GM23338 (cell line): ENCODE data around the gene DLK1. TPM values are rescaled to one million over a fixed set of nuclear protein-coding genes. Genes with fewer than 3 reads are reported as not detected.

Experiments
- ATAC-seq: fragments of 200-7000 bp; cut with Tn5 transposase; 3 replicates; pipeline ENCODE4 v1.9.1; 2020
- DNase-seq: peaks from one replicate; pipeline ENCODE4 v3.0.0-alpha.2; 2015; ENCODE audit warnings: low spot score
- H2AFZ ChIP-seq: fragments of 200-600 bp; sonication (generic); 2 replicates; pipeline ENCODE4 v1.8.0; 2016; ENCODE audit warnings: antibody characterized with exemption, mild to moderate bottlenecking, moderate library complexity
- H3F3A ChIP-seq: fragments of 200-600 bp; sonication (generic); replicated peaks from 2 replicates; pipeline ENCODE4 v1.8.0; 2017; ENCODE audit warnings: antibody characterized with exemption, mixed run types, low read depth
- H3K27ac ChIP-seq: fragments of 200-600 bp; sonication (generic); 2 replicates; pipeline ENCODE4 v1.6.1; 2016; ENCODE audit warnings: low read depth
- H3K27me3 ChIP-seq: fragments of 200-600 bp; sonication (generic); 2 replicates; pipeline ENCODE4 v1.8.0; 2016; ENCODE audit warnings: mild to moderate bottlenecking, mixed run types, moderate library complexity; ENCODE audit not compliant: insufficient read depth
- H3K36me3 ChIP-seq: fragments of 200-600 bp; sonication (generic); 2 replicates; pipeline ENCODE4 v1.8.0; 2016; ENCODE audit warnings: mild to moderate bottlenecking; ENCODE audit not compliant: insufficient read depth
- H3K4me1 ChIP-seq: fragments of 200-600 bp; sonication (generic); 2 replicates; pipeline ENCODE4 v1.8.0; 2016; ENCODE audit warnings: mild to moderate bottlenecking, moderate library complexity; ENCODE audit not compliant: insufficient read depth
- H3K4me2 ChIP-seq: fragments of 200-600 bp; sonication (generic); 2 replicates; pipeline ENCODE4 v1.7.1; 2017; ENCODE audit warnings: mixed run types
- H3K4me3 ChIP-seq: fragments of 200-600 bp; sonication (generic); 2 replicates; pipeline ENCODE4 v1.6.1; 2016; ENCODE audit warnings: mixed run types
- H3K79me2 ChIP-seq: fragments of 200-600 bp; sonication (generic); replicated peaks from 2 replicates; pipeline ENCODE4 v1.8.0; 2017; ENCODE audit warnings: mild to moderate bottlenecking; ENCODE audit not compliant: insufficient read depth
- H3K9me2 ChIP-seq: fragments of 200-600 bp; sonication (generic); 2 replicates; pipeline ENCODE4 v1.8.0; 2017; ENCODE audit not compliant: insufficient read depth
- H4K20me1 ChIP-seq: fragments of 200-600 bp; sonication (generic); replicated peaks from 2 replicates; pipeline ENCODE4 v1.8.0; 2017; ENCODE audit warnings: mild to moderate bottlenecking; ENCODE audit not compliant: insufficient read depth
- H3K27ac Mint-ChIP-seq: 2 replicates; pipeline ENCODE4 v1.8.0; 2020; ENCODE audit warnings: inconsistent platforms, mild to moderate bottlenecking, moderate library complexity, mixed read lengths
- H3K27me3 Mint-ChIP-seq: 3 replicates; pipeline ENCODE4 v1.8.0; 2022; ENCODE audit warnings: low read depth, mild to moderate bottlenecking, moderate library complexity, mixed read lengths, inconsistent platforms; ENCODE audit not compliant: insufficient read depth, poor library complexity
- H3K36me3 Mint-ChIP-seq: 3 replicates; pipeline ENCODE4 v1.8.0; 2021; ENCODE audit warnings: low read depth, mild to moderate bottlenecking, inconsistent platforms, moderate library complexity, mixed read lengths
- H3K4me1 Mint-ChIP-seq: 3 replicates; pipeline ENCODE4 v1.8.0; 2020; ENCODE audit warnings: mild to moderate bottlenecking, inconsistent platforms, mixed read lengths
- H3K4me3 Mint-ChIP-seq: 3 replicates; pipeline ENCODE4 v1.8.0; 2021; ENCODE audit warnings: moderate library complexity, mild to moderate bottlenecking, inconsistent platforms, mixed read lengths
- H3K9me3 Mint-ChIP-seq: 3 replicates; pipeline ENCODE4 v1.8.0; 2020; ENCODE audit warnings: moderate library complexity, mild to moderate bottlenecking, inconsistent platforms, mixed read lengths
- EZH2phosphoT487 ChIP-seq: fragments of 200-600 bp; sonication (generic); IDR thresholded peaks from one replicate; pipeline ENCODE4 v1.8.1; 2018; ENCODE audit warnings: antibody characterized with exemption; ENCODE audit not compliant: unreplicated experiment
- JUNB ChIP-seq: IDR thresholded peaks from one replicate; pipeline ENCODE4 v1.6.1; 2016; ENCODE audit warnings: antibody characterized with exemption; ENCODE audit not compliant: unreplicated experiment
- NANOG ChIP-seq: IDR thresholded peaks from 2 replicates; pipeline ENCODE4 v1.6.1; 2016; ENCODE audit warnings: antibody characterized with exemption, borderline replicate concordance
- POLR2AphosphoS5 ChIP-seq: IDR thresholded peaks from 2 replicates; pipeline ENCODE4 v1.6.1; 2016; ENCODE audit warnings: antibody characterized with exemption, low read depth
- REST ChIP-seq: IDR thresholded peaks from one replicate; pipeline ENCODE4 v1.6.1; 2018; ENCODE audit warnings: antibody characterized with exemption; ENCODE audit not compliant: unreplicated experiment
- STAT1 ChIP-seq: IDR thresholded peaks from one replicate; pipeline ENCODE4 v1.6.1; 2016; ENCODE audit warnings: antibody characterized with exemption; ENCODE audit not compliant: unreplicated experiment
- ZNF114 ChIP-seq: fragments of 250-450 bp; sonication (Bioruptor Pico); IDR thresholded peaks from 2 replicates; pipeline ENCODE4 v1.5.0; 2020; ENCODE audit warnings: mild to moderate bottlenecking, moderate library complexity
- polyA plus RNA-seq: library from polyadenylated mRNA; unstranded; fragments of >200 nt; fragmentation: Nextera tagmentation; extraction: Ambion mirVana; gene quantifications from 2 replicates; pipeline ENCODE4 v1.2.1, GENCODE V29; 2016
- total RNA-seq: library from RNA; depleted of rRNA; stranded (reverse); fragments of >200 nt; shearing (Covaris generic); gene quantifications from 2 replicates; pipeline ENCODE4 v1.2.3, GENCODE V29; 2014
- TF ChIP-seq, protein P1 (sequence below): fragments of 250-450 bp; sonication (Bioruptor Pico); IDR thresholded peaks from 2 replicates; pipeline ENCODE4 v1.5.0; 2020; ENCODE audit warnings: mild to moderate bottlenecking, moderate library complexity
- TF ChIP-seq, protein P2 (sequence below), 2 experiments: fragments of 200-600 bp in 1 of 2; sonication (generic) in 1 of 2; conservative IDR thresholded peaks; 2 replicates each; pipeline versions ENCODE4 v1.5.1 to v1.6.1; 2016 to 2017; ENCODE audit warnings: antibody characterized with exemption in 2 of 2, low read depth in 2 of 2, mild to moderate bottlenecking in 2 of 2, moderate library complexity in 1 of 2
- TF ChIP-seq, protein P3 (sequence below): IDR thresholded peaks from 2 replicates; pipeline ENCODE4 v1.6.1; 2016; ENCODE audit warnings: antibody characterized with exemption

Gene DLK1
- total and polyA plus RNA-seq, 2 experiments from 2014 or later: 1.1 to 1.2 TPM

GRCh38 chr14:100721568-100721967, 5.1 kb upstream of the DLK1 start (continued):
- TF ChIP-seq, protein P1, sequence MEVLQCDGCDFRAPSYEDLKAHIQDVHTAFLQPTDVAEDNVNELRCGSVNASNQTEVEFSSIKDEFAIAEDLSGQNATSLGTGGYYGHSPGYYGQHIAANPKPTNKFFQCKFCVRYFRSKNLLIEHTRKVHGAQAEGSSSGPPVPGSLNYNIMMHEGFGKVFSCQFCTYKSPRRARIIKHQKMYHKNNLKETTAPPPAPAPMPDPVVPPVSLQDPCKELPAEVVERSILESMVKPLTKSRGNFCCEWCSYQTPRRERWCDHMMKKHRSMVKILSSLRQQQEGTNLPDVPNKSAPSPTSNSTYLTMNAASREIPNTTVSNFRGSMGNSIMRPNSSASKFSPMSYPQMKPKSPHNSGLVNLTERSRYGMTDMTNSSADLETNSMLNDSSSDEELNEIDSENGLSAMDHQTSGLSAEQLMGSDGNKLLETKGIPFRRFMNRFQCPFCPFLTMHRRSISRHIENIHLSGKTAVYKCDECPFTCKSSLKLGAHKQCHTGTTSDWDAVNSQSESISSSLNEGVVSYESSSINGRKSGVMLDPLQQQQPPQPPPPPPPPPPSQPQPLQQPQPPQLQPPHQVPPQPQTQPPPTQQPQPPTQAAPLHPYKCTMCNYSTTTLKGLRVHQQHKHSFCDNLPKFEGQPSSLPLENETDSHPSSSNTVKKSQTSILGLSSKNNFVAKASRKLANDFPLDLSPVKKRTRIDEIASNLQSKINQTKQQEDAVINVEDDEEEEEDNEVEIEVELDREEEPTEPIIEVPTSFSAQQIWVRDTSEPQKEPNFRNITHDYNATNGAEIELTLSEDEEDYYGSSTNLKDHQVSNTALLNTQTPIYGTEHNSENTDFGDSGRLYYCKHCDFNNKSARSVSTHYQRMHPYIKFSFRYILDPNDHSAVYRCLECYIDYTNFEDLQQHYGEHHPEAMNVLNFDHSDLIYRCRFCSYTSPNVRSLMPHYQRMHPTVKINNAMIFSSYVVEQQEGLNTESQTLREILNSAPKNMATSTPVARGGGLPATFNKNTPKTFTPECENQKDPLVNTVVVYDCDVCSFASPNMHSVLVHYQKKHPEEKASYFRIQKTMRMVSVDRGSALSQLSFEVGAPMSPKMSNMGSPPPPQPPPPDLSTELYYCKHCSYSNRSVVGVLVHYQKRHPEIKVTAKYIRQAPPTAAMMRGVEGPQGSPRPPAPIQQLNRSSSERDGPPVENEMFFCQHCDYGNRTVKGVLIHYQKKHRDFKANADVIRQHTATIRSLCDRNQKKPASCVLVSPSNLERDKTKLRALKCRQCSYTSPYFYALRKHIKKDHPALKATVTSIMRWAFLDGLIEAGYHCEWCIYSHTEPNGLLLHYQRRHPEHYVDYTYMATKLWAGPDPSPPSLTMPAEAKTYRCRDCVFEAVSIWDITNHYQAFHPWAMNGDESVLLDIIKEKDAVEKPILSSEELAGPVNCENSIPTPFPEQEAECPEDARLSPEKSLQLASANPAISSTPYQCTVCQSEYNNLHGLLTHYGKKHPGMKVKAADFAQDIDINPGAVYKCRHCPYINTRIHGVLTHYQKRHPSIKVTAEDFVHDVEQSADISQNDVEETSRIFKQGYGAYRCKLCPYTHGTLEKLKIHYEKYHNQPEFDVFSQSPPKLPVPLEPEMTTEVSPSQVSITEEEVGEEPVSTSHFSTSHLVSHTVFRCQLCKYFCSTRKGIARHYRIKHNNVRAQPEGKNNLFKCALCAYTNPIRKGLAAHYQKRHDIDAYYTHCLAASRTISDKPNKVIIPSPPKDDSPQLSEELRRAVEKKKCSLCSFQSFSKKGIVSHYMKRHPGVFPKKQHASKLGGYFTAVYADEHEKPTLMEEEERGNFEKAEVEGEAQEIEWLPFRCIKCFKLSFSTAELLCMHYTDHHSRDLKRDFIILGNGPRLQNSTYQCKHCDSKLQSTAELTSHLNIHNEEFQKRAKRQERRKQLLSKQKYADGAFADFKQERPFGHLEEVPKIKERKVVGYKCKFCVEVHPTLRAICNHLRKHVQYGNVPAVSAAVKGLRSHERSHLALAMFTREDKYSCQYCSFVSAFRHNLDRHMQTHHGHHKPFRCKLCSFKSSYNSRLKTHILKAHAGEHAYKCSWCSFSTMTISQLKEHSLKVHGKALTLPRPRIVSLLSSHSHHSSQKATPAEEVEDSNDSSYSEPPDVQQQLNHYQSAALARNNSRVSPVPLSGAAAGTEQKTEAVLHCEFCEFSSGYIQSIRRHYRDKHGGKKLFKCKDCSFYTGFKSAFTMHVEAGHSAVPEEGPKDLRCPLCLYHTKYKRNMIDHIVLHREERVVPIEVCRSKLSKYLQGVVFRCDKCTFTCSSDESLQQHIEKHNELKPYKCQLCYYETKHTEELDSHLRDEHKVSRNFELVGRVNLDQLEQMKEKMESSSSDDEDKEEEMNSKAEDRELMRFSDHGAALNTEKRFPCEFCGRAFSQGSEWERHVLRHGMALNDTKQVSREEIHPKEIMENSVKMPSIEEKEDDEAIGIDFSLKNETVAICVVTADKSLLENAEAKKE: no peak
- no peak for TF ChIP-seq EZH2phosphoT487
- no peak for TF ChIP-seq JUNB
- no peak for TF ChIP-seq NANOG

DNA sequence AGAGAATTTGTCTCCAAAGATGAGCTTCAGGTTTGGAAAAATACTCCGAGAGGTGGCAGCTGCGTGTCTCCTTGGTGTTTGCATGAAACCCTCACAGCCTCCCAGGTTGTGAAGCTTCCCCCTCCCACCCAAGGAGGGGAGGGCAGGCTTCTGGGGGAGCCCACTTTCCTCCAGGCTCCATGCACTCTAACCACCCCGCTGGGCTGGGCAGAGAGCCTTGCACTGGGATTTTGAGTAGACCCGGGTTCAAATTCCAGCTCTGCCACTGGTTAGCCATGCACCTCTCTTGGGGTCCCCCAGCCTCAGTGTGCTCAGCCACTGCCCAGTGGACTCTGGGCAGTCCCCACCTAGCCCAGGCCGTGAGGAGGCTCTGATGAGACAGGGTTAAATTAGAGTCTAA, 4.3 kb upstream of the DLK1 start:
- Histone ChIP-seq H3K27ac (no peak overlapping the region), H3K79me2 (no peaks in the 10 kb centered on the region), H2AFZ (no peak overlapping the region), H3K27me3 (peaks cover 26% of the 10 kb centered on the region), H4K20me1 (no peaks in the 10 kb centered on the region), H3K4me3 (no peak overlapping the region), H3K4me1 (peaks cover 2% of the 10 kb centered on the region; the same call in 1 of the 2 replicates), H3K9me2 (no peaks in the 10 kb centered on the region), H3F3A (no peaks in the 10 kb centered on the region), H3K36me3 (no peaks in the 10 kb centered on the region), H3K4me2 (no peak overlapping the region)
- no peak for DNase-seq
- H3K4me3 Mint-ChIP-seq: no peak overlapping the region
- no peaks in the 10 kb centered on the region; the same call in 2 of the 3 replicates for H3K36me3 Mint-ChIP-seq
- no peak for ATAC-seq
- H3K27me3 Mint-ChIP-seq: peaks cover 39% of the 10 kb centered on the region
- H3K4me1 Mint-ChIP-seq: peaks cover 32% of the 10 kb centered on the region
- no peak overlapping the region for H3K27ac Mint-ChIP-seq
- peaks cover 3% of the 10 kb centered on the region; the same call in 1 of the 3 replicates for H3K9me3 Mint-ChIP-seq
- no peak for TF ChIP-seq POLR2AphosphoS5
- TF ChIP-seq, protein P2, sequence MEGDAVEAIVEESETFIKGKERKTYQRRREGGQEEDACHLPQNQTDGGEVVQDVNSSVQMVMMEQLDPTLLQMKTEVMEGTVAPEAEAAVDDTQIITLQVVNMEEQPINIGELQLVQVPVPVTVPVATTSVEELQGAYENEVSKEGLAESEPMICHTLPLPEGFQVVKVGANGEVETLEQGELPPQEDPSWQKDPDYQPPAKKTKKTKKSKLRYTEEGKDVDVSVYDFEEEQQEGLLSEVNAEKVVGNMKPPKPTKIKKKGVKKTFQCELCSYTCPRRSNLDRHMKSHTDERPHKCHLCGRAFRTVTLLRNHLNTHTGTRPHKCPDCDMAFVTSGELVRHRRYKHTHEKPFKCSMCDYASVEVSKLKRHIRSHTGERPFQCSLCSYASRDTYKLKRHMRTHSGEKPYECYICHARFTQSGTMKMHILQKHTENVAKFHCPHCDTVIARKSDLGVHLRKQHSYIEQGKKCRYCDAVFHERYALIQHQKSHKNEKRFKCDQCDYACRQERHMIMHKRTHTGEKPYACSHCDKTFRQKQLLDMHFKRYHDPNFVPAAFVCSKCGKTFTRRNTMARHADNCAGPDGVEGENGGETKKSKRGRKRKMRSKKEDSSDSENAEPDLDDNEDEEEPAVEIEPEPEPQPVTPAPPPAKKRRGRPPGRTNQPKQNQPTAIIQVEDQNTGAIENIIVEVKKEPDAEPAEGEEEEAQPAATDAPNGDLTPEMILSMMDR (conservative IDR thresholded peaks at IDR 0.05; ENCODE audit: low read depth in 2 of 2): no peak
- TF ChIP-seq STAT1: no peak
- no peak for TF ChIP-seq EZH2phosphoT487
- TF ChIP-seq REST: no peak
- TF ChIP-seq, protein P3, sequence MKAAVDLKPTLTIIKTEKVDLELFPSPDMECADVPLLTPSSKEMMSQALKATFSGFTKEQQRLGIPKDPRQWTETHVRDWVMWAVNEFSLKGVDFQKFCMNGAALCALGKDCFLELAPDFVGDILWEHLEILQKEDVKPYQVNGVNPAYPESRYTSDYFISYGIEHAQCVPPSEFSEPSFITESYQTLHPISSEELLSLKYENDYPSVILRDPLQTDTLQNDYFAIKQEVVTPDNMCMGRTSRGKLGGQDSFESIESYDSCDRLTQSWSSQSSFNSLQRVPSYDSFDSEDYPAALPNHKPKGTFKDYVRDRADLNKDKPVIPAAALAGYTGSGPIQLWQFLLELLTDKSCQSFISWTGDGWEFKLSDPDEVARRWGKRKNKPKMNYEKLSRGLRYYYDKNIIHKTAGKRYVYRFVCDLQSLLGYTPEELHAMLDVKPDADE: no peak
- no peak for TF ChIP-seq ZNF114 (CRISPR knock-in tag)
